ENCODE data around the gene PDE4C.

Gene PDE4C

GRCh38 chr19:18259893-18260292 lies 33.7 kb upstream of the PDE4C start:
- DNase-seq (ENCODE audit: low read depth, low spot score): no peak
- no peak for TF ChIP-seq CTCF (IDR thresholded peaks at IDR 0.05; ENCODE audit: insufficient read depth, low read length, missing control alignments)
- ChIA-PET CTCF (interaction anchor here (1.2 to 1.7 kb wide), 4 partner anchors 8 to 148 kb away, joined by 4 to 14 read pairs (median 4); no protein-coding TSS in a partner anchor), POLR2A (interaction anchor here (1.1 kb wide), 1 partner anchor 45 kb away, joined by 3 read pairs; no protein-coding TSS in a partner anchor)
- H3K4me3 ChIP-seq (ENCODE audit: low read depth, low read length): no peak overlapping the region

- no peak overlapping the region for H3K4me3 ChIP-seq (ENCODE audit: low read depth, low read length)
- CTCF ChIA-PET: interaction anchor here (0.6 to 1.6 kb wide), 3 partner anchors 22 to 78 kb away, joined by 3 to 5 read pairs (median 4); no protein-coding TSS in a partner anchor
- no peak for DNase-seq (ENCODE audit: low read depth, low spot score)
- POLR2A ChIA-PET: no interaction called here
- no peak for TF ChIP-seq CTCF (IDR thresholded peaks at IDR 0.05; ENCODE audit: insufficient read depth, low read length, missing control alignments)
Observed at GRCh38 chr19:18257503-18258470, 31.5 kb upstream of the PDE4C start.

GRCh38 chr19:18254546-18255503 lies 28.6 kb upstream of the PDE4C start:
- ChIA-PET CTCF (interaction anchor here (0.6 to 10.8 kb wide), 22 partner anchors 9 to 252 kb away, joined by 3 to 217 read pairs (median 4); partner anchors contain the start of genes JUND, MPV17L2 and RAB3A), POLR2A (interaction anchor here (0.6 to 1.1 kb wide), 2 partner anchors 9 to 43 kb away, joined by 3 to 5 read pairs; no protein-coding TSS in a partner anchor)
- DNase-seq (ENCODE audit: low read depth, low spot score): no peak
- TF ChIP-seq CTCF (IDR thresholded peaks at IDR 0.05; ENCODE audit: insufficient read depth, low read length, missing control alignments): no peak
- H3K4me3 ChIP-seq (ENCODE audit: low read depth, low read length): no peak overlapping the region

- H3K4me3 ChIP-seq (ENCODE audit: low read depth, low read length): no peak overlapping the region
- ChIA-PET CTCF (interaction anchor here (0.6 to 10.8 kb wide), 22 partner anchors 9 to 251 kb away, joined by 3 to 217 read pairs (median 12); partner anchors contain the start of genes MPV17L2 and RAB3A), POLR2A (interaction anchor here (0.6 kb wide), 1 partner anchor 42 kb away, joined by 5 read pairs; no protein-coding TSS in a partner anchor)
- no peak for DNase-seq (ENCODE audit: low read depth, low spot score)
- no peak for TF ChIP-seq CTCF (IDR thresholded peaks at IDR 0.05; ENCODE audit: insufficient read depth, low read length, missing control alignments)
Observed at GRCh38 chr19:18253716-18254115, 27.5 kb upstream of the PDE4C start.

- no peak overlapping the region for H3K4me3 ChIP-seq (ENCODE audit: low read depth, low read length)
- ChIA-PET CTCF (interaction anchor here (1.1 to 10.8 kb wide), 31 partner anchors 7 to 192 kb away, joined by 3 to 217 read pairs (median 12); partner anchors contain the start of genes IQCN, MPV17L2, PDE4C and PIK3R2), POLR2A (no interaction called here)
- no peak for DNase-seq (ENCODE audit: low read depth, low spot score)
- TF ChIP-seq CTCF (IDR thresholded peaks at IDR 0.05; ENCODE audit: insufficient read depth, low read length, missing control alignments): no peak
Observed at GRCh38 chr19:18253130-18253529, 26.9 kb upstream of the PDE4C start.
